Upper lobe of right lung (tissue), 1 donor: ENCODE data around the gene FAXC. TPM values are rescaled to one million over a fixed set of nuclear protein-coding genes. Genes with fewer than 3 reads are reported as not detected.

Experiments used
- ATAC-seq: fragments of 200-7000 bp; cut with Tn5 transposase; one replicate; pipeline ENCODE4 v1.9.1; 2020; ENCODE audit warnings: mild to moderate bottlenecking, moderate library complexity
- DNase-seq: peaks from one replicate; pipeline ENCODE4 v3.0.0-alpha.2; 2020
- H3K27ac ChIP-seq: fragments of 200-600 bp; one replicate; pipeline ENCODE4 v1.8.0; 2022
- H3K27me3 ChIP-seq: fragments of 200-600 bp; one replicate; pipeline ENCODE4 v1.8.0; 2022; ENCODE audit warnings: mild to moderate bottlenecking
- H3K36me3 ChIP-seq: fragments of 200-600 bp; one replicate; pipeline ENCODE4 v1.8.0; 2022
- H3K4me1 ChIP-seq: fragments of 200-600 bp; one replicate; pipeline ENCODE4 v1.8.0; 2022
- H3K4me3 ChIP-seq: fragments of 200-600 bp; one replicate; pipeline ENCODE4 v1.8.0; 2022; ENCODE audit warnings: mild to moderate bottlenecking
- H3K9me3 ChIP-seq: fragments of 200-600 bp; one replicate; pipeline ENCODE4 v1.8.0; 2022
- intact Hi-C: fragments of 100-400 bp; cut with DNase I; formaldehyde crosslinking; loops from one replicate; pipeline ENCODE4 v1.11.0; 2022
- total RNA-seq: library from RNA; stranded (reverse); fragmentation: NEBNext Ultra II Directional; extraction: Animal tissue kit (Norgen Biotek cat#: 25700); gene quantifications from one replicate; pipeline ENCODE4 v1.2.1, GENCODE V29; 2021
- TF ChIP-seq, protein P1 (sequence below): fragments of 200-600 bp; IDR thresholded peaks from one replicate; pipeline ENCODE4 v1.8.0; 2022; ENCODE audit warnings: antibody characterized with exemption
- donor health status: DM: no; HTN: yes; CAD: no; lungs with severe emphysema.

Gene FAXC
- total RNA-seq, 1 donor from 2014 or later = 5.4 TPM

DNA sequence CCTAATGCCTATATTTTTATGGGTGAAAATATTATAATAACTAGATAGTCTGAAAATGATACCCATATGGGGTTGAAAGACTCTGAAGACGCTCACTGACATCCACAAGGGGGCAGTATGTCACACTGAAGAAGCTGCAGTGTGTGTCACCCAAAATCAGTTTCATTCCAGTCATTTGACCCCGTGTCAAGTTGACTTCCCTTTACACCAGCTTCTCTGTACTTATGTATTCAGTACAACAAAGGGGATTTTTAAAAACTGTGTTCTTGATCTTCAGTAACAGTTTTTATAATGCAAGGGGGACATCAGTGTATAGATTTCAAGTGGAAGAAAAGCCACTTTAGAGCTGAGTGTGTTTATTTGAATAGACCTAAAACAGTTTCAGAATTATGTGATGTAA lies 19.3 kb downstream of the FAXC start:
- no peaks in the 10 kb centered on the region for H3K27me3 ChIP-seq
- intact Hi-C loops = no loop called here
- no peak overlapping the region for H3K4me3 ChIP-seq
- TF ChIP-seq, protein P1, sequence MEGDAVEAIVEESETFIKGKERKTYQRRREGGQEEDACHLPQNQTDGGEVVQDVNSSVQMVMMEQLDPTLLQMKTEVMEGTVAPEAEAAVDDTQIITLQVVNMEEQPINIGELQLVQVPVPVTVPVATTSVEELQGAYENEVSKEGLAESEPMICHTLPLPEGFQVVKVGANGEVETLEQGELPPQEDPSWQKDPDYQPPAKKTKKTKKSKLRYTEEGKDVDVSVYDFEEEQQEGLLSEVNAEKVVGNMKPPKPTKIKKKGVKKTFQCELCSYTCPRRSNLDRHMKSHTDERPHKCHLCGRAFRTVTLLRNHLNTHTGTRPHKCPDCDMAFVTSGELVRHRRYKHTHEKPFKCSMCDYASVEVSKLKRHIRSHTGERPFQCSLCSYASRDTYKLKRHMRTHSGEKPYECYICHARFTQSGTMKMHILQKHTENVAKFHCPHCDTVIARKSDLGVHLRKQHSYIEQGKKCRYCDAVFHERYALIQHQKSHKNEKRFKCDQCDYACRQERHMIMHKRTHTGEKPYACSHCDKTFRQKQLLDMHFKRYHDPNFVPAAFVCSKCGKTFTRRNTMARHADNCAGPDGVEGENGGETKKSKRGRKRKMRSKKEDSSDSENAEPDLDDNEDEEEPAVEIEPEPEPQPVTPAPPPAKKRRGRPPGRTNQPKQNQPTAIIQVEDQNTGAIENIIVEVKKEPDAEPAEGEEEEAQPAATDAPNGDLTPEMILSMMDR = peak; percentile 76
- H3K36me3 ChIP-seq = no peaks in the 10 kb centered on the region
- peak; percentile 90 for ATAC-seq
- H3K9me3 ChIP-seq = no peaks in the 10 kb centered on the region
- no peak for DNase-seq
- no peak overlapping the region for H3K27ac ChIP-seq
- no peaks in the 10 kb centered on the region for H3K4me1 ChIP-seq

DNA sequence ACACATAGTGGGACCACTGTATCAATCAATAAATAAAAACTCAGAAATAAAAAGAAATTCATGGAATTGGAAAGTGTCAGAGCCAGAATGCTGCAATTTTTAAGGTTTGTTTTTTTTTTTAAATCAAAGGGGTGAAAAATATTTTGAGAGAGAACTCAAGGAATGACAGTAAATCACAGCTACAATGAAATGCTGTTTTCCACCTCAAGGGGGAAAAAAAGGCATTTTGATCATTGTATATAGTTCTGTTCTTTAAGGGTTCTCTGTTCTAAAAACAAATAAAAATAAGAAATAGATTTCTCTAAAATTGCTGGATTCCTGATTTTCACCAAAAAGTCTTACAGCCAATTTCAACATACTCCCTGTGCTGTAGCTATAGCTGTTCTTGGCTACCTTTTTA lies 24.5 kb downstream of the FAXC start:
- DNase-seq (no peak), ATAC-seq (no peak)
- H3K36me3 ChIP-seq = no peaks in the 10 kb centered on the region
- TF ChIP-seq, protein P1 = no peak
- no peak overlapping the region for H3K4me3 ChIP-seq
- H3K4me1 ChIP-seq = no peaks in the 10 kb centered on the region
- peaks cover 5% of the 10 kb centered on the region for H3K27me3 ChIP-seq
- H3K9me3 ChIP-seq = no peaks in the 10 kb centered on the region
- intact Hi-C loops = no loop called here
- H3K27ac ChIP-seq = no peak overlapping the region

DNA sequence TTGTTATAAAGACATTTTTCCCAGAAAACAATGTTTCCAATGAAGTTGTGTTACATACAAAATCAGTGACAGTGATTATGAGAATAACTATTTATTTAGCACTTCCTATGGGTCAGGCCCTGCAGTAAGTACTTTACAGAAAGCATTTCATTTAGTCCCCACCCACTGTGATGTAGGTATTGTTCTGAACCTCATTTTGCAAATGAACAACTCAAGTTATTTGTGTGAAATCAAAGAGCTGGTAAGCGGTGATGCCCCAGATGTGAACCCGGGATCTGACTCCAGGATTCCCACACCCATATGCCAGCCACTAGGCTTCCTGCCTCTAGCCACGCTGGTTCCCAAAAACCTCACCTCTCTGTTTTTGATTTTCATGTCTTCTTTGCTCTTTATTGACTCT lies 30.9 kb downstream of the FAXC start:
- Histone ChIP-seq H3K36me3 (no peaks in the 10 kb centered on the region), H3K4me1 (no peaks in the 10 kb centered on the region), H3K27ac (no peak overlapping the region), H3K27me3 (peaks cover 5% of the 10 kb centered on the region), H3K9me3 (no peaks in the 10 kb centered on the region), H3K4me3 (no peak overlapping the region)
- DNase-seq (no peak), ATAC-seq (no peak)
- TF ChIP-seq, protein P1 = no peak
- intact Hi-C loops = no loop called here

DNA sequence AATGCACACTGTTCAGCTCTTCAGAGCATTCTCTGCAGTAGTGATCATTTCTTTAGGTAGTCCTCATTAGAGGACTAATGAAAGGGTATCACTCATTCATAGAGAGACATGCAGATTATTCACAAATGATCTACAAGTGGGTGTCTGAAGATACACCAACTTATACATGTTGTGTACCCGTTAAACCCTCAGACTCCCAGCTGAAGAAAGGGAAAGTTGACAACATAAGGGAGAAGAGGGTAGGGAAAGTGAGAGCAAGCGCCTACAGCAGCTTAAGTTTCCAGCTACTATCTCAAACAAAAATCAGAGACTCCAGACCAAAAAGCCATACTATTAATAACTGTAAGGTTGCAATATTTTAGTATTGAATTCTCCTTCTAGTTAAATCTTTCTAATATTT lies 37.1 kb downstream of the FAXC start:
- no peaks in the 10 kb centered on the region for H3K36me3 ChIP-seq
- H3K27me3 ChIP-seq = no peaks in the 10 kb centered on the region
- intact Hi-C loops = no loop called here
- no peak overlapping the region for H3K27ac ChIP-seq
- H3K4me3 ChIP-seq = no peak overlapping the region
- H3K4me1 ChIP-seq = no peaks in the 10 kb centered on the region
- no peak for ATAC-seq
- no peaks in the 10 kb centered on the region for H3K9me3 ChIP-seq
- TF ChIP-seq, protein P1 = no peak
- DNase-seq = no peak

DNA sequence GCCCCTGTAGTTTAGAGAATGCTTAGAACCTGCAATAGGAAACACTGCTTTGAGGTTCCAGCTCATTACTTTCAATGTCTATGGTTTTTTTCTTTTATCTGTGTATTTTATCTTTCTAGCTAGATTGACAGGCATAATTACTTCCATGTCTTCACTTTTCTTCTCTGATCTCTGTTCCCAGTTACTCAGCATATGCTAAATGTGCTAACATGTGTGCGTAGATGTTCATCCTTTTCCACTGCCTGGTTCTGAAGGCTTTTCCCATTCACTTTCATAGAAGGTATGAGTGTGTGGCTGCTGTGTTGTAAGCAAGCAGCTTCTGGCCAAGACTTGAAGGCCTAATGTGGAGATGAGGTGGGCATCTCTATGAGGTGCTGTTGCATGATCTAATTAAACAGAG lies 38.9 kb downstream of the FAXC start:
- Histone ChIP-seq H3K4me3 (no peak overlapping the region), H3K4me1 (no peaks in the 10 kb centered on the region), H3K27me3 (no peaks in the 10 kb centered on the region), H3K36me3 (no peaks in the 10 kb centered on the region), H3K9me3 (no peaks in the 10 kb centered on the region), H3K27ac (no peak overlapping the region)
- no peak for DNase-seq
- ATAC-seq = no peak
- TF ChIP-seq, protein P1 = no peak
- intact Hi-C loops = no loop called here

DNA sequence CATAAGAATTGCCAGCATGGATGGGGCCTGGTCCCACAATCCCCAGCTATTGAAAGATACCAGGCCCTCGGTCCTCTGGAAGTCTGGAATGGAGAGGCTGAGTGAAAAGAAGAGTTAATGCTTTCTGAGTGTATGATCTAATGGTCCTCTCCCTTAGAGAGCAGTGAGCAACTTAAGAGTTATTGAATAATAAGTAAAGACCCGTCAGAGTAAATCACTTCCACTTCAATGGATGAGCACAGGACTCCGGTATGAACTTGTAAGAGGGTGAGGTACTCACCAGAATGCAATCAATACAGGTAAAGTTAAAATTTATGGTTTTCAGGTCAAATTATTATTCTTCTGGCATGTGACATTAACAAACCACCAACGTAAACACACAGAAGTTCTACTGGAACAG lies 39.9 kb downstream of the FAXC start:
- intact Hi-C loops = no loop called here
- no peak for ATAC-seq
- DNase-seq = no peak
- H3K27me3 ChIP-seq = no peaks in the 10 kb centered on the region
- no peaks in the 10 kb centered on the region for H3K9me3 ChIP-seq
- H3K36me3 ChIP-seq = no peaks in the 10 kb centered on the region
- TF ChIP-seq, protein P1 = no peak
- no peak overlapping the region for H3K27ac ChIP-seq
- H3K4me1 ChIP-seq = no peaks in the 10 kb centered on the region
- no peak overlapping the region for H3K4me3 ChIP-seq
